NB4 (cell line): ENCODE data around the gene CIB2.

Experiments
- DNase-seq: peaks from one replicate; pipeline ENCODE4 v3.0.0; 2010; ENCODE audit warnings: low read depth
- H3K4me3 ChIP-seq: one replicate; pipeline ENCODE4 v1.5.1; 2011; ENCODE audit warnings: mild to moderate bottlenecking, low read depth, low read length, moderate library complexity
- CTCF ChIP-seq: IDR thresholded peaks from one replicate; pipeline ENCODE4 v1.5.1; 2012; ENCODE audit warnings: low read depth, low read length
- MYC ChIP-seq: IDR thresholded peaks from 2 replicates; pipeline ENCODE4 v1.6.1; 2011; ENCODE audit warnings: low read depth, low read length
- POLR2A ChIP-seq: IDR thresholded peaks from 2 replicates; pipeline ENCODE4 v1.6.1; 2011; ENCODE audit warnings: mild to moderate bottlenecking; ENCODE audit not compliant: insufficient read length; ENCODE audit errors: extremely low read depth
- TF ChIP-seq, protein P1 (sequence below): IDR thresholded peaks from 2 replicates; pipeline ENCODE4 v1.6.1; 2011; ENCODE audit warnings: low read depth, low read length

CIB2 gene

GRCh38 chr15:78131295-78132061 is at the start of gene CIB2:
Gene CIB2 (minus strand): TSS chr15:78131445. CDS start chr15:78131215, 230 bp downstream.
- TF ChIP-seq POLR2A (peak; percentile 56), MYC (no peak), CTCF (peak; percentile 41)
- TF ChIP-seq, protein P1, sequence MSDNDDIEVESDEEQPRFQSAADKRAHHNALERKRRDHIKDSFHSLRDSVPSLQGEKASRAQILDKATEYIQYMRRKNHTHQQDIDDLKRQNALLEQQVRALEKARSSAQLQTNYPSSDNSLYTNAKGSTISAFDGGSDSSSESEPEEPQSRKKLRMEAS, result peak; percentile 25; the same call in 1 of the 2 replicates
- H3K4me3 ChIP-seq, result peak within 1 kb of the TSS; percentile 77
- peak; percentile 83 for DNase-seq

- no peak for DNase-seq
- TF ChIP-seq CTCF (no peak), MYC (no peak)
- H3K4me3 ChIP-seq, result no peak overlapping the region
Measured at GRCh38 chr15:78179906-78180305, 48.7 kb upstream of the CIB2 start.

DNA sequence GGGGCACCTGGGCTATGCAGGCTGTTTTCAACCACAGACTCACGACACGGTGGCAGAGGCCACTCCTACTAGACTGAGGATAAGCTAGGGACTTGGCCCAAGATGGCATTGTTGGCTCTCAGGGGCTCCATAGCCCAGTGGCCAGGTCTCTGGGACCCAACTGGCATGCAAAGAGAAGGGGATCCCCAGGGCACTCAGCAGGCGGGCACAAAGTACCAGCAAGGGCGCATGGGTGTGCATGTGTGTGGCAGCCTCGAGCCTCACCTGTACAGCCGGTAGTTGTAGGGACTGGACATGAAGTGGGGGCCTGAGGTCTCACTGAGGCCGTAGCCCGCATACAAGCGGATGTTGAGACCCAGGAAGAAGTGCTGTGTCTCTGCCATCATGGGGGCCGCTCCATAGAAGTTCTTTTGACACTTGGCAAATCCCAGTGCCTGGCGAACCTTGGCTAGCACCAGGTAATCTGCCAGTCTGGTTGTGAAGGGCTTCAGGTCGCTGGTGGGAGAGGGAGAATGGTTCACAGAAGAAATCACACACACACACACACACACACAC is 48.1 kb upstream of the CIB2 start:
- no peak overlapping the region for H3K4me3 ChIP-seq
- TF ChIP-seq, protein P1, result no peak
- no peak for TF ChIP-seq CTCF
- no peak for DNase-seq

DNA sequence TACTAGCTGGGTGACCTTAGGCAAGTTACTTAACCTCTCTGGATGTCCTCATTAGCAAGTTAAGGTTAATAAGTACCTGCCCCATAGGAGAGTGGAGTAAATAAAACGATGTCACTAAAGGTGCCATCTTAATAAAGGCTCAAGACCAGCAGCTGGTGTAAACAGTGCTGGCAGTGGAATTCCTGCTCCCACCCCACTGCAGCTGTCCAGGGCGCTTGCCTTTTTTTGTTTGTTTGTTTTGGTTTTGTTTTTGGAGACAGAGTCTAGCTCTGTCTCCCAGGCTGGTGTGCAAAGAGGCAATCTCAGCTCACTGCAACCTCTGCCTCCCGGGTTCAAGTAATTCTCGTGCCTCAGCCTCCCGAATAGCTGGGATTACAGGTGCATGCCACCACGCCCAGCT is 46.8 kb upstream of the CIB2 start:
- TF ChIP-seq, protein P1, result no peak
- TF ChIP-seq MYC (no peak), POLR2A (no peak), CTCF (no peak)
- no peak for DNase-seq
- H3K4me3 ChIP-seq, result no peak overlapping the region

DNA sequence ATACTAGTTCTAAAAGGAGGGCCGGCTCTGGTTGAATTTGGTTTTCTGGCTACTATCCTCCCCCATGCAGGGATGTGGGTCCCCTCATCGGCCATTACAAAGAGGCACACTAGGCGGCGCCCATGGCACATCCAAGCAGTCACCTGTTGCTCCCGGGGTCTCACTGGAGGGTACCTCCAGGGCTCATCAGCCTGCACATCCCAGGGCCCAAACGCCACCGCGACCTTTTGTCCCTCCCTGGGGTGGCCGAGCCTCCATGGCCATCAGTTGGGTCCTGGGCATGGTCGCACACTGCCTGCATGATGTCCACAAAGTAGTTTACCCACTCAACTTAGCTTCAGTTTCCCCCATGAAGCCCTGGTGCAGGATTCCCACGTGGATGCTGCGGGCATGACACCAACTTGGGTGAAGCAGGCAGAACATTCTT is 46.2 kb upstream of the CIB2 start:
- peak; percentile 62 for DNase-seq
- H3K4me3 ChIP-seq, result no peak overlapping the region
- TF ChIP-seq MYC (peak; percentile 43; the same call in 1 of the 2 replicates), POLR2A (no peak), CTCF (peak; percentile 97)
- TF ChIP-seq, protein P1, result peak; percentile 55
